Neuron (in vitro differentiated cells): ENCODE results near the gene BORCS6.

Source experiments
- H2AFZ ChIP-seq: one replicate; pipeline ENCODE4 v1.6.1; 2013; ENCODE audit warnings: low read depth, mild to moderate bottlenecking, inconsistent platforms, low read length, moderate library complexity
- H3K27me3 ChIP-seq: one replicate; pipeline ENCODE4 v1.6.1; 2013; ENCODE audit warnings: low read length; ENCODE audit not compliant: insufficient read depth
- H3K36me3 ChIP-seq: one replicate; pipeline ENCODE4 v1.6.1; 2013; ENCODE audit warnings: low read length; ENCODE audit not compliant: insufficient read depth
- H3K4me1 ChIP-seq: one replicate; pipeline ENCODE4 v1.6.1; 2013; ENCODE audit warnings: low read length; ENCODE audit not compliant: insufficient read depth
- H3K4me3 ChIP-seq: 2 replicates; pipeline ENCODE4 v1.5.1; 2013; ENCODE audit warnings: mild to moderate bottlenecking, low read length, moderate library complexity
- H3K9me3 ChIP-seq: one replicate; pipeline ENCODE4 v1.6.1; 2013; ENCODE audit warnings: low read length

Gene BORCS6

DNA sequence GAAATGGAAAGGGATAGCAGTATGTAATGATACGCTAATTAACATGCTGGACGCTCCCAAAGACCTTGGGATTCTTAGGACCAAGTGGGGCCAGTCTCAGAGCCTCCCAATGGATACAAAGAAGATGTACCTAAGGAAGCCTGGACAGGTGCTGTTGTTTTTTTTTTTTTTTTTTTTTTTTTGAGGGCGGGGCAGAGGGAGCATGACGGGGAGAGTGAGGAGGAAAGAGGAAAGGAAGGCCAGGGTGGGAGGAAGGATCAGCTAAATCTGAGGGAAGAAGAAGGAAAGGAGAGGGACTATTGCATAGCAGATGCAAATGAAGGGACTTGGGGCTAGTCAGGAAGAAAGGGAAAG lies 29.8 kb downstream of the BORCS6 start:
- peaks cover 58% of the 10 kb centered on the region for H3K4me1 ChIP-seq
- H3K4me3 ChIP-seq, result no peak overlapping the region
- no peak overlapping the region for H2AFZ ChIP-seq

DNA sequence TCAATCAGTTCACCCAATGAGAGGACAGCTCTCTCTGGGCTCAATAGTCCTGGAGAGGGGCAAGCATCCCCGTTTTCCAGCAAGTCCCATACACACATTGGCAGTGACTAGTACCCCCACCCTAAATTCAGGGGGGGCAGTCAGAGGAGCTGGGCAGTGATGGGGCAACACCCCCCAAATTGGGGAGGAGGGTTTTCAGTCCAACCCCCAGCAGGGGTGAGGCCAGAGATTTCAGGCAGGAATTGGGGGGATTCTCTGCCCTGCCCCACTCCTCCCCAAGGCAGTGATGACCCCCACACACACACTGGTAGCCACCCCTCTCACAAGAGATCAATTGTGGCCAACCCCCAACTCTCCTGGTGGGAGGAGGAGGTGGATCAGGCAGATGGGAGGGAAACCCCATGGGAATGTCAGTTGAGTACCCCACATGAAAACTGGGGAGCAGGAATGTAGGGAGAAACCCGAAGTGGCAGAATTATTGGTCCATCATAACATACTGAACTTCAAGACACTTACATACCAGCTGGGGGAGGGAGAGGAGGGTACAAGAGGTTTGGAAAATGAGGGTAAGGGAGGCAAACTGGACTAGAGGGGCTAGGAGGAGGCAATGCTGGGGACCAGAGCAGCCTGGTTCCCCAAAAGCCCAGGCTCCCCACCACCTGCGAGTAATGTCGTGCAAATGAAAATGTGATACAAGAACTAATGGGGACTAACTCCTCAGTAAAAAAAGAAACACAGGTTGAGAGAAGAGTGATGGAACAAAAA lies 30.3 kb downstream of the BORCS6 start:
- Histone ChIP-seq H3K27me3 (no peaks in the 10 kb centered on the region), H3K9me3 (no peaks in the 10 kb centered on the region), H3K36me3 (peaks cover 27% of the 10 kb centered on the region), H2AFZ (no peak overlapping the region), H3K4me3 (no peak overlapping the region), H3K4me1 (peaks cover 59% of the 10 kb centered on the region)

More for the DNA sequence above, 29.8 kb downstream of the BORCS6 start:
- H3K27me3 ChIP-seq, result no peaks in the 10 kb centered on the region
- H3K9me3 ChIP-seq, result no peaks in the 10 kb centered on the region
- H3K36me3 ChIP-seq, result peaks cover 27% of the 10 kb centered on the region

DNA sequence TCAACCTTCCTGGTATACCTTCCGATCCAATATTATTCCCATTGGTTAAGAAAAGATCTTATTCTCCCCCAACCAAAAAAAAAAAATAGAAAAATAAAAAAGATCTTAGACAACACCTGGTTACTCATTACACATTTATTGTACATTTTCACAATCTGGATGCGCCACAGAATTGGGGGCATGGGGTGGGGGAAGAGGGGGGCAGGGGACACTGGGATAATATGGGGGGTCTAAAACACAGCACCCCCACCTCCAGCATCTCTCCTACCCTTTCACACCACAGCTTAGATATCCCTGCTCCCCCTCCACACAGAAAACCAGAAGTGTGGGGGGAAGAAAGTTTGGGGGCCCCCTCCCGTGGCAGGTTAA lies 31.0 kb downstream of the BORCS6 start:
- Histone ChIP-seq H3K36me3 (peaks cover 27% of the 10 kb centered on the region), H3K4me3 (no peak overlapping the region), H3K27me3 (no peaks in the 10 kb centered on the region), H3K9me3 (no peaks in the 10 kb centered on the region), H3K4me1 (peaks cover 58% of the 10 kb centered on the region), H2AFZ (no peak overlapping the region)

DNA sequence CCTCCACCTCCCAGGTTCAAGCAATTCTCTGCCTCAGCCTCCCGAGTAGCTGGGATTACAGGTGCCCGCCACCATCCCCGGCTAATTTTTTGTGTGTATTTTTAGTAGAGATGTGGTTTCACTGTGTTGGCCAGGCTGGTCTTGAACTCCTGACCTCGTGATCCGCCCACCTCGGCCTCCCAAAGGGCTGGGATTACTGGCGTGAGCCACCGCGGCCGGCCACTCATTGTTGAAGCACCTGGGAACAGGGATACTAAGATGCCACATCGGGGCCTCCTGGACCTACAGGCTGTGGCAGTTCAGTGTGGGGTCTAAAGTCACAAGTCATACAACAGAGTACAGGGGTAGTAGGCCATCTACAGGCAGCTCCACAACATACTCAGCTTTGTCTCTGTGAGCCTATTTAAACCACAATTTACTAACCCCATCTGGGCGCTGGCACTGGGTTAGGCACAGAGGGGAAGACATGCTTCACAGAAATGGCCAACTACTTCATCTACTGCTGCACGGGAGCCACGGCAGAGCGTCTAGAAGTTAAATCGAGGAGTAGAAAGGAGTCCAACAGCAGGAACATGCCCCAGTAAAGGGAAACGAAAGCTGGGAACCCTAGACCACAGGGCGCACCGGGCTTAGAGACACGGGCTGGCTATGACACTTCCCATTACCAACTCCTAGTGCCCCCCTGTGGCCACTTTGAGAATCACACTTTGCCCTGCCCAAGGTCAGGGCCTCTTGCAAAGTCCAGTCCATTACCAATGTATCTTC lies 31.5 kb downstream of the BORCS6 start:
- peaks cover 58% of the 10 kb centered on the region for H3K4me1 ChIP-seq
- H2AFZ ChIP-seq, result no peak overlapping the region
- H3K4me3 ChIP-seq, result no peak overlapping the region
- no peaks in the 10 kb centered on the region for H3K27me3 ChIP-seq
- H3K36me3 ChIP-seq, result peaks cover 27% of the 10 kb centered on the region
- no peaks in the 10 kb centered on the region for H3K9me3 ChIP-seq

DNA sequence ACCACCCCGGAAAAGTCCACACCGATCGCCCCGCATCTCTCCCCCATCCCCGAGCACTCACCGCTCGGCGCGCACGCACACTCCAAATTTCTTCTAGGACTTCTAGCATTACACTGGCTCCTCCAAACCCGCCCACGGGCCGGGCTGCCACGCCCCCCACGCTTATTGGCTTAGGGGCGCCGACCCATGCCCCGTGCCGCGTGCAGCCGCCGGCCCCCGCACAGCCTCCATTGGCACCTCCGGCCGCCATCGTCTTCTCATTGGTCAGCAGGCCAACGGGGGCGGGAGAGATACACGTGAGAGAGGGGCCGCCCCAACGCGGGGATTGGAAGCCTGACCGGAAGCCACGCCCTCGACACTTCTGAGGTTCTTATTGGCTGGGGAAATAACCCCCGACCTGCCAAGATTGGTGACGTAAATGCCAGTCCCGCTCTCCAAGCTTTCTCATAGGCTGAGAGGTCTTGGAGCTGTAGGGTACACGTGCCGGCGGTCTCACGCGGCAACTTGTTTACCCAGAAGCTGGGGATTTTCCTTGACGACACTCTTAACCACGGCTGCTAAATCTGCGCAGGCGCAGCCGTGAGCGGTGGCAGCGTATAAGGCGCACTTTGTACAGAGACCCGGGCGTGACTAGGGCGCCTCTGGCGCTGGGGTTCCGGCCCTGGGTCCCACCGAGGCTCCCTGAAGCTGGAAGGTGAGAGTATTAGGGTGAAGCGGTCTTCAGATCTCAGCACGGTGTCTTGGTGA lies 33.6 kb downstream of the BORCS6 start:
- peaks cover 22% of the 10 kb centered on the region for H3K36me3 ChIP-seq
- peaks cover 63% of the 10 kb centered on the region for H3K4me1 ChIP-seq
- peak overlapping the region; percentile 51 for H3K4me3 ChIP-seq
- H3K27me3 ChIP-seq, result no peaks in the 10 kb centered on the region
- no peak overlapping the region for H2AFZ ChIP-seq
- H3K9me3 ChIP-seq, result no peaks in the 10 kb centered on the region

DNA sequence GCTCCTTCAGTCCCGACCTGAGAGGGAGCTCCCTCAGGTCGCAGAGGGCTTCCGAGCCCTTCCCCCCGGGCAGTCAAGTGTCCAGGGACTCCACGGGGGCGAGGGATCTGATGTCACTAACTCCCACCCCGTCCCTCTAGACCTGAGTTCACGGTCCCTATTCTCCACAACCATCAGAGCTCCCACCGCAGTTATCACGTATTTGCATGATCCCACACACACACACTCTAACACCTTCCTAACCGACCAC lies 34.1 kb downstream of the BORCS6 start:
- no peak overlapping the region for H2AFZ ChIP-seq
- H3K4me3 ChIP-seq, result peak overlapping the region; percentile 51
- H3K27me3 ChIP-seq, result no peaks in the 10 kb centered on the region
- peaks cover 17% of the 10 kb centered on the region for H3K36me3 ChIP-seq
- H3K4me1 ChIP-seq, result peaks cover 59% of the 10 kb centered on the region
- no peaks in the 10 kb centered on the region for H3K9me3 ChIP-seq

DNA sequence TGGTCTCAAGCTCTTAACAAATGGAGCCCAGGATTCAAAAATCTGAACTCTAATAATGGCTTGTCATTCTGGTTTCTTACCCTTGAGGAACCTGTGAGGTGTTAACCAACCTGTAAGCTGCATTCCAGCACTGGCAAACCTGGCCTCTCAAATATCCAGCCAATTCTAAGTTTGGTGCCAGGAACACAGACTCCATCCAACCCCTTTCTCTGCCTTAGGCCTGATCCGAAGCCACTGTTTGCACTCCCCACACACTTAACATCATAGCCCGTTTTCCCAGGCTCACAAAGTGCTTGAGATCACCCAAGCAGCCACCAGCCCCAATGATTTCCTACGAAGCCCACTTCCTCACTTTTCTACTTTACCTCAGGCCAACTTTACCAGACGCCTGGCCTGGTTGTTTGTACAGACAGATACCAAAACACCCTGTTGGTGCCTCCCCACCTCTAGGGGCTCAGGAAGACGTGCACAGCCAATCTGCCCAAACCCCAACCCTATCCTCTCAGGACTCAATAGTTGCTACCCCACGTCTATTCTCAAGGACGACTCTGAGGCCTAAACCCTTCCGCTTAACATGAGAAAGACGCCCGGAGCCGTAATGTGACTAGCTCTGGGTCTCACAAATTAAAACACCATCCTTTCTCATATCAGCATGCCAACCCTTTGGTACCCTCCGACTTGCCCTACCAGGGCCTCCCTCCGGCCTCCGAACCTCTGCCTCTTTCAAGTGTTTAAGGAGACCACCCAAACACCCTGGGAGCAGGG lies 34.6 kb downstream of the BORCS6 start:
- Histone ChIP-seq H3K27me3 (no peaks in the 10 kb centered on the region), H2AFZ (no peak overlapping the region), H3K36me3 (peaks cover 13% of the 10 kb centered on the region), H3K4me1 (peaks cover 59% of the 10 kb centered on the region), H3K4me3 (peak overlapping the region; percentile 51), H3K9me3 (no peaks in the 10 kb centered on the region)

DNA sequence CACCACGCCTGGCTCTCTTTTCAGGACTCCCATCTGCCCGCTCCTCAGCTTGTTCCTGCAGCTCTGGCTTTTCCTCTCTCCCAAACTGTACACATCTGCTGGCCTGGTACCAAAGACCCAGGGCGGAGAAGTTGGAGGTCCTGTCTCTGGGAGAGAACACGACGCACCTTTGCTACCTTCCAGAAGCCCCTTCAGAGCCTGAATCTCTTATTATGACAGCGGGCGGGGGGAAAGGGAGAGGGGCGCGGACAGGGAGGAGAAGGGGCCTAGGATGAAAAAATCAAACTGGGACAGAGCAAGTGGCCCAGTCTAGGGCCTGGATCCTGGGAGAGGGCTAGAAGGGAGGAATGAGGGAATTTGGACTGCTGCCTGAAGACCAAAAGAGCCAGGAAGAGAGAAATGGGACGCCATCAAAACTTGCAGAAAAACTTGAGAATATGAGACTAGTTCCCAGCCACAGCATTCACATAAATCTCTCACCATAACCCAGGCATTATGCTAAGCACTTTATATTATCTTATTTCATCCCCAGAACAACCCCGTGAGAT lies 35.3 kb downstream of the BORCS6 start:
- H3K9me3 ChIP-seq, result no peaks in the 10 kb centered on the region
- peaks cover 53% of the 10 kb centered on the region for H3K4me1 ChIP-seq
- peak overlapping the region; percentile 43 for H3K4me3 ChIP-seq
- no peak overlapping the region for H2AFZ ChIP-seq
- no peaks in the 10 kb centered on the region for H3K27me3 ChIP-seq
- H3K36me3 ChIP-seq, result peaks cover 14% of the 10 kb centered on the region

DNA sequence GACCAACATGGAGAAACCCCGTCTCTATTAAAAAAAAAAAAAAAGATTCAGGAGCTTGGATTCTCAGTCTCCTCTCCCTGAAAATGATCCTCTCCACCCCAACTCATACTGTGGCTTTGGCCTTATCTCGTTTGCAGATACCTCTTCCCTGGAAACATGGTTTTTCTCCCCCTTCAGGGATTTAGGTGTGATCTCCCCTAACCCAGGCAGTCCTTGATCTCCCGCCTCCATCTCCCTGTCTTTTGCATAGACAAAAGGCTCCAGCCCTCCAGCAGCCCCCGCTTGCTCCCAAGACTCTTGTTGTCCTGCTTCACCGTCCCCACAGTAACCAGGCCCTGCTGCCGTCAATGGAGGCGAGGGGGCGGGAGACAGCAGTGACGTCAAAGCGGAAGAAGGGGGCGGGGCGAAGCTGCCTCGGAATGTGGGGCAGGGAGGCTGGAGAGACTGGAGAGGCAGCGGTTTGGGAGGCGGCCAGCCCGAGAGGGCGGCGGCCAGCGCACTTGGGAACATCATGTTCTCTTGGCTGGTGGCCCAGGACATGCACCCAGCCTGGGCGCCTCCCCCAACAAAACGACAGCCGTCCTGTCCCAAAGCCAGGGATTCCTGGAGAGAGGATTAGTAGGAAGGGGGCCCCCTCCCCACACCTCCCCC lies 35.9 kb downstream of the BORCS6 start:
- H2AFZ ChIP-seq, result no peak overlapping the region
- H3K4me1 ChIP-seq, result peaks cover 48% of the 10 kb centered on the region
- peaks cover 15% of the 10 kb centered on the region for H3K36me3 ChIP-seq
- no peaks in the 10 kb centered on the region for H3K27me3 ChIP-seq
- H3K4me3 ChIP-seq, result peak overlapping the region; percentile 43
- no peaks in the 10 kb centered on the region for H3K9me3 ChIP-seq

DNA sequence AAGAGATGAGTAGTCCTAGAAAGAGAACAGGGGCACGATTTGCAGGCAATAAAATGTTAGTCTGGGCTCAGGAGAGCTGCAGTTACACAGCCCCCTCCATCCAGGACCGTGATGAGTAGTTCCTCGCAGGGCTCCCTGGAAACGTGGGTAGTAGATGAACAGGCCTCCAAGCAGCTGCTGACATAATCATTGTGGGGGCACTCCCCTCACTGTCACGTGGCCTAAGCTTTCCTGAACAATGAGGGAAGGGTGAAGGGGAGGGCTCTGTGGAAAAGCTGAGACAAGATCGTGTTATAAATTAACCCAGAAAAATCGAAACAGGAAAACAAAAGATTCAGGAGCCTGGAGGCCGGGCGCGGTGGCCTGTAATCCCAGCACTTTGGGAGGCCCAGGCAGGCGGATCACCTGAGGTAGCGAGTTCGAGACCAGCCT lies 36.4 kb downstream of the BORCS6 start:
- H3K4me3 ChIP-seq, result peak overlapping the region; percentile 43
- no peaks in the 10 kb centered on the region for H3K9me3 ChIP-seq
- no peak overlapping the region for H2AFZ ChIP-seq
- peaks cover 17% of the 10 kb centered on the region for H3K36me3 ChIP-seq
- H3K4me1 ChIP-seq, result peaks cover 48% of the 10 kb centered on the region
- H3K27me3 ChIP-seq, result no peaks in the 10 kb centered on the region

DNA sequence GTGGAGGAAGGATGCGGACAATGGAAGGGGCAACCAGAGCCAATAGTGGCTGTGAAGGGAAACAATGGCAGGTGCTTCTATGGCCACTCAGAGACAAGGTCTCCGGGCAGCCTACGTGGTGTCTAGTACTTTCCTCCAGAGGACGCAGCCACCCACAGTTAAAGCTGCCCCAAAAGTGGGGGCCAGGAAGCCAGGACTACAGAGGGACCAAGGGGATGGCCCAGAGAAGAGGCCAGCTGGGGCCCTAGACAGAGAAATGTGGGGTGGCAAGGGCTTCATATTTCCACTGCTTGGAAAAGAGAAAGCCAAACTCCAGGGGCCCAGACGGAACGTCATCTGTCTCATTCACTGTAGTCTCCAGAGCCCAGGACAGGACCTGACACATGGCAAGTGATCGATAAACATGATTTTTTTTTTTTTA lies 36.9 kb downstream of the BORCS6 start:
- H3K9me3 ChIP-seq, result no peaks in the 10 kb centered on the region
- H3K36me3 ChIP-seq, result peaks cover 18% of the 10 kb centered on the region
- H3K4me1 ChIP-seq, result peaks cover 48% of the 10 kb centered on the region
- H2AFZ ChIP-seq, result no peak overlapping the region
- no peaks in the 10 kb centered on the region for H3K27me3 ChIP-seq
- peak overlapping the region; percentile 83 for H3K4me3 ChIP-seq

DNA sequence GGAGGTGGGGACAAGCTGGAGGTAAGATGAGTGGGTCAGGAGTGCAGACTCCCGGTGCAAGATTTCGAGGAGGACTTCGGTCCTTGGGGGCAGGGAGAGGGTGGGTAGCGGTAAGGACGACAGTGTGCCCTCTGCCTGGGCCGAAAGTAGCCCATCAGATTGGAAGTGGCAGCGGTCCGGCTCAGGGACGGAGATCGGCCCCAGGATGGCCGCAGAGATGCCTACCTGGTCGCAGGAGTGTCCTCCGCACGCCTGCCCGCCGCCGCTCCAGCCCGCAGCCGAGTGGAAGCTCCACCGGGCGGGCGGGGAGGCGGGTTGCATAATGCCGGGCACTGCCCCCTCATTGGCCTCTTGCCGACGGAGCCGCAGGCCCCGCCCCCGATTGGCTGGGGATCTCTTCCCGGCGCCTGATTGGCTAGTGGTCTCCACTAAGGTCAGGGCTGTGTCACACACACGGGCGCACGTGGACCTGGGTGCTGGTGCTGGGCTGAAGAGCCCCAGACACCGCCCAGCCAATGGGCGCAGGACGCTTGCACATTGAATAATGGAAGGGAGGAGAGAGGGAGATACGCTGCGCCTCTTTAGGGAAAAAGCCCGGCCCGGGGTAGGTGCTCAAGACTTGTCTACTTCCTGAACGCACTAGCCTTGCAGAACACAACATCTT lies 37.7 kb downstream of the BORCS6 start, which contains the start of gene PER1:
Gene PER1 (minus strand): TSS at position 293 of the 664 bp plus-strand sequence. CDS start 1,698 bp downstream, outside the sequence.
- H3K9me3 ChIP-seq, result no peaks in the 10 kb centered on the region
- peaks cover 48% of the 10 kb centered on the region for H3K4me1 ChIP-seq
- peak within 1 kb of the TSS; percentile 21 for H2AFZ ChIP-seq
- peak within 1 kb of the TSS; percentile 83 for H3K4me3 ChIP-seq
- H3K27me3 ChIP-seq, result no peaks in the 10 kb centered on the region
- H3K36me3 ChIP-seq, result peaks cover 26% of the 10 kb centered on the region
